ENCODE results near the gene CCDC71L. TPM values are rescaled to one million over a fixed set of nuclear protein-coding genes. Genes with fewer than 3 reads are reported as not detected.

CCDC71L gene
- total and polyA plus RNA-seq, 2 donors (not counting 1 experiment from before 2014, with no cell fraction given): 20.3 to 39.1 TPM

GRCh38 chr7:106626376-106627164 lies 34.4 kb downstream of the CCDC71L start:
- Histone ChIP-seq H3K79me2 (ENCODE audit: control insufficient read depth, insufficient read depth, low read length) (no peaks in the 10 kb centered on the region), H2AFZ (ENCODE audit: low read length) (no peak overlapping the region), H3K27ac (ENCODE audit: insufficient read depth, low read length) (no peak overlapping the region), H3K9ac (ENCODE audit: insufficient read depth, low read length) (no peak overlapping the region), H3K9me3 (ENCODE audit: control insufficient read depth, insufficient read depth, low read depth, low read length) (no peaks in the 10 kb centered on the region), H3K4me1 (ENCODE audit: control insufficient read depth, extremely low read depth, insufficient read depth, low read length) (peaks cover 22% of the 10 kb centered on the region), H4K20me1 (ENCODE audit: control insufficient read depth, extremely low read depth, insufficient read depth, low read length) (no peaks in the 10 kb centered on the region), H3K4me2 (ENCODE audit: extremely low read depth, insufficient read depth, low read length) (no peak overlapping the region), H3K27me3 (ENCODE audit: control insufficient read depth, insufficient read depth, low read length) (no peaks in the 10 kb centered on the region), H3K36me3 (ENCODE audit: control insufficient read depth, insufficient read depth, low read length) (no peaks in the 10 kb centered on the region), H3K4me3 (replicated peaks in 1 of 4; ENCODE audit: control extremely low read depth in 1 of 4, insufficient read depth in 1 of 4, low read depth in 3 of 4, low read length in 4 of 4) (no peak overlapping the region)
- TF ChIP-seq, protein P1, sequence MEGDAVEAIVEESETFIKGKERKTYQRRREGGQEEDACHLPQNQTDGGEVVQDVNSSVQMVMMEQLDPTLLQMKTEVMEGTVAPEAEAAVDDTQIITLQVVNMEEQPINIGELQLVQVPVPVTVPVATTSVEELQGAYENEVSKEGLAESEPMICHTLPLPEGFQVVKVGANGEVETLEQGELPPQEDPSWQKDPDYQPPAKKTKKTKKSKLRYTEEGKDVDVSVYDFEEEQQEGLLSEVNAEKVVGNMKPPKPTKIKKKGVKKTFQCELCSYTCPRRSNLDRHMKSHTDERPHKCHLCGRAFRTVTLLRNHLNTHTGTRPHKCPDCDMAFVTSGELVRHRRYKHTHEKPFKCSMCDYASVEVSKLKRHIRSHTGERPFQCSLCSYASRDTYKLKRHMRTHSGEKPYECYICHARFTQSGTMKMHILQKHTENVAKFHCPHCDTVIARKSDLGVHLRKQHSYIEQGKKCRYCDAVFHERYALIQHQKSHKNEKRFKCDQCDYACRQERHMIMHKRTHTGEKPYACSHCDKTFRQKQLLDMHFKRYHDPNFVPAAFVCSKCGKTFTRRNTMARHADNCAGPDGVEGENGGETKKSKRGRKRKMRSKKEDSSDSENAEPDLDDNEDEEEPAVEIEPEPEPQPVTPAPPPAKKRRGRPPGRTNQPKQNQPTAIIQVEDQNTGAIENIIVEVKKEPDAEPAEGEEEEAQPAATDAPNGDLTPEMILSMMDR (conservative IDR thresholded peaks at IDR 0.05 in 1 of 2, IDR thresholded peaks at IDR 0.05 in 1 of 2; ENCODE audit: low read depth in 1 of 2, low read length in 2 of 2): no peak
- no peak for TF ChIP-seq EZH2 (IDR thresholded peaks at IDR 0.05; ENCODE audit: low read length, missing control alignments)
- DNase-seq (ENCODE audit: low read depth in 2 of 2): no peak

GRCh38 chr7:106625678-106626301 lies 35.2 kb downstream of the CCDC71L start:
- H3K9ac ChIP-seq (ENCODE audit: insufficient read depth, low read length): no peak overlapping the region
- no peak overlapping the region for H2AFZ ChIP-seq (ENCODE audit: low read length)
- H4K20me1 ChIP-seq (ENCODE audit: control insufficient read depth, extremely low read depth, insufficient read depth, low read length): no peaks in the 10 kb centered on the region
- H3K4me3 ChIP-seq (replicated peaks in 1 of 4; ENCODE audit: control extremely low read depth in 1 of 4, insufficient read depth in 1 of 4, low read depth in 3 of 4, low read length in 4 of 4): no peak overlapping the region
- H3K27me3 ChIP-seq (ENCODE audit: control insufficient read depth, insufficient read depth, low read length): no peaks in the 10 kb centered on the region
- DNase-seq (ENCODE audit: low read depth in 2 of 2): no peak
- peaks cover 22% of the 10 kb centered on the region for H3K4me1 ChIP-seq (ENCODE audit: control insufficient read depth, extremely low read depth, insufficient read depth, low read length)
- no peak overlapping the region for H3K4me2 ChIP-seq (ENCODE audit: extremely low read depth, insufficient read depth, low read length)
- H3K9me3 ChIP-seq (ENCODE audit: control insufficient read depth, insufficient read depth, low read depth, low read length): no peaks in the 10 kb centered on the region
- no peak for TF ChIP-seq EZH2 (IDR thresholded peaks at IDR 0.05; ENCODE audit: low read length, missing control alignments)
- TF ChIP-seq, protein P1 (conservative IDR thresholded peaks at IDR 0.05 in 1 of 2, IDR thresholded peaks at IDR 0.05 in 1 of 2; ENCODE audit: low read depth in 1 of 2, low read length in 2 of 2): no peak
- H3K36me3 ChIP-seq (ENCODE audit: control insufficient read depth, insufficient read depth, low read length): no peaks in the 10 kb centered on the region
- no peaks in the 10 kb centered on the region for H3K79me2 ChIP-seq (ENCODE audit: control insufficient read depth, insufficient read depth, low read length)
- no peak overlapping the region for H3K27ac ChIP-seq (ENCODE audit: insufficient read depth, low read length)

DNA sequence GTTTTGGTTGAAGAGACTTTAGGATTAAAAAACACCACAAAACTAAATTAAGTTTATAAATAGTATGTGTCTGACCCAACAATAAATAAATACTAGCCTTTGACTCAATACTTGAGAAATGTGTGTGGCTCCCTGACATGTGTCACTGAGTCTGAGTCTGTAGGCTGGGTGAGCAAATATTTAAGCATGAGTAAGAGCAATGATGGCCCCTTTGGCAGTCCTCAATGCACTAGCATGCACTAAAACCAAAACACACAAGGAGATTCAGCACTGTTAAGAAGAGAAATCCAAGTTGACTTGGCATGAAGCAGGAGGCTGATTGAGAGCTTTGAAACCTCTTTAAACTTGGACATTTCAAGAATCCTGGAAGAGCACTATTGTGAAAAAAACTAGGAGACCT lies 37.1 kb downstream of the CCDC71L start:
- Histone ChIP-seq H3K4me2 (ENCODE audit: extremely low read depth, insufficient read depth, low read length) (no peak overlapping the region), H3K9ac (ENCODE audit: insufficient read depth, low read length) (no peak overlapping the region), H3K27me3 (ENCODE audit: control insufficient read depth, insufficient read depth, low read length) (no peaks in the 10 kb centered on the region), H4K20me1 (ENCODE audit: control insufficient read depth, extremely low read depth, insufficient read depth, low read length) (no peaks in the 10 kb centered on the region), H3K9me3 (ENCODE audit: control insufficient read depth, insufficient read depth, low read depth, low read length) (no peaks in the 10 kb centered on the region), H3K4me3 (replicated peaks in 1 of 4; ENCODE audit: control extremely low read depth in 1 of 4, insufficient read depth in 1 of 4, low read depth in 3 of 4, low read length in 4 of 4) (no peak overlapping the region), H2AFZ (ENCODE audit: low read length) (no peak overlapping the region), H3K79me2 (ENCODE audit: control insufficient read depth, insufficient read depth, low read length) (no peaks in the 10 kb centered on the region), H3K4me1 (ENCODE audit: control insufficient read depth, extremely low read depth, insufficient read depth, low read length) (peaks cover 12% of the 10 kb centered on the region), H3K36me3 (ENCODE audit: control insufficient read depth, insufficient read depth, low read length) (no peaks in the 10 kb centered on the region), H3K27ac (ENCODE audit: insufficient read depth, low read length) (no peak overlapping the region)
- DNase-seq (ENCODE audit: low read depth in 2 of 2): peak; percentile 59 to 94
- no peak for TF ChIP-seq EZH2 (IDR thresholded peaks at IDR 0.05; ENCODE audit: low read length, missing control alignments)
- TF ChIP-seq, protein P1 (conservative IDR thresholded peaks at IDR 0.05 in 1 of 2, IDR thresholded peaks at IDR 0.05 in 1 of 2; ENCODE audit: low read depth in 1 of 2, low read length in 2 of 2): no peak
